ENCODE measurements around the gene CHAC2. TPM values are rescaled to one million over a fixed set of nuclear protein-coding genes. Genes with fewer than 3 reads are reported as not detected.
"Not testable (repeated sequence)": the region's sequence is repeated elsewhere in the genome, so short reads cannot be mapped to it uniquely, and the experiment has no call there.

The CHAC2 gene
- total RNA-seq, 1 experiment from 2014 or later = 9.7 TPM

GRCh38 chr2:53802617-53803151, 35.1 kb downstream of the CHAC2 start:
- no peaks in the 10 kb centered on the region for H3K27me3 ChIP-seq
- H3K4me3 ChIP-seq = no peak overlapping the region
- no peaks in the 10 kb centered on the region for H3K9me3 ChIP-seq
- no peak for DNase-seq
- H3K36me3 ChIP-seq = peaks cover 24% of the 10 kb centered on the region

GRCh38 chr2:53811601-53812000, 44.0 kb downstream of the CHAC2 start:
- H3K36me3 ChIP-seq = peaks cover 38% of the 10 kb centered on the region
- no peaks in the 10 kb centered on the region for H3K27me3 ChIP-seq
- no peak for DNase-seq
- H3K9me3 ChIP-seq = no peaks in the 10 kb centered on the region
- H3K4me3 ChIP-seq = no peak overlapping the region

GRCh38 chr2:53813151-53813550, 45.5 kb downstream of the CHAC2 start:
- Histone ChIP-seq H3K36me3 (peaks cover 41% of the 10 kb centered on the region), H3K9me3 (no peaks in the 10 kb centered on the region), H3K4me3 (no peak overlapping the region), H3K27me3 (no peaks in the 10 kb centered on the region)
- DNase-seq = no peak

DNA sequence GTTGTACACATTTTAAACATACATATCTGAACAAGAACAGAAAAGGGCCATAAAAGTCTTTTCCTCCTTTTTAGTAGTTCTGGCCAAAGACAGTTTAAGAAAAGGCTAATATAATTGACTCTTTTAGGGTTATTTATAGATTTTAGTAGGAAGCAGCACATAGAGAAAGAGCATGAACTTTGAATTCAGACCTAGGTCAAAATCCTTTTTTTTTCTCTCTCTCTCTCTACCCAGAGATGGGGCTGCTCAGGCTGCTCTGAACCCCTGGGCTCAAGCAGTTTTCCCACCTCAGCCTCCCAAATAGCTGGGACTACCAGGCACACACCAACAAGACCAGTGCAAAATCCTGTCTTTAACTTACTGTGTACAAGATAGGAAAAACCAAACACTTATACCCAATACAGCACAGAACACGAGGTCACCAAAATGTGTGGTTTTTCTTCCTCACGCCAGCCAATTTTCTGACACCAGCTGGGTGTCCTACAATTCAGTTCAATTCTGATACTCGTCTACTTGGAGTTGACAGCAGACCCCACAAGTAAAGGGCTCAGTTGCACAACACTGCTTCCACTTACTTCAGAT, 51.3 kb downstream of the CHAC2 start:
- Histone ChIP-seq H3K9me3 (no peaks in the 10 kb centered on the region), H3K27me3 (no peaks in the 10 kb centered on the region), H3K36me3 (peaks cover 23% of the 10 kb centered on the region), H3K4me3 (no peak overlapping the region)
- DNase-seq = no peak

GRCh38 chr2:53819634-53820033, 52.0 kb downstream of the CHAC2 start:
- DNase-seq = no peak
- Histone ChIP-seq H3K9me3 (no peaks in the 10 kb centered on the region), H3K36me3 (peaks cover 23% of the 10 kb centered on the region), H3K4me3 (no peak overlapping the region), H3K27me3 (no peaks in the 10 kb centered on the region)

GRCh38 chr2:53820048-53820447, 52.4 kb downstream of the CHAC2 start:
- no peak for DNase-seq
- Histone ChIP-seq H3K36me3 (peaks cover 23% of the 10 kb centered on the region), H3K27me3 (no peaks in the 10 kb centered on the region), H3K4me3 (no peak overlapping the region), H3K9me3 (no peaks in the 10 kb centered on the region)

DNA sequence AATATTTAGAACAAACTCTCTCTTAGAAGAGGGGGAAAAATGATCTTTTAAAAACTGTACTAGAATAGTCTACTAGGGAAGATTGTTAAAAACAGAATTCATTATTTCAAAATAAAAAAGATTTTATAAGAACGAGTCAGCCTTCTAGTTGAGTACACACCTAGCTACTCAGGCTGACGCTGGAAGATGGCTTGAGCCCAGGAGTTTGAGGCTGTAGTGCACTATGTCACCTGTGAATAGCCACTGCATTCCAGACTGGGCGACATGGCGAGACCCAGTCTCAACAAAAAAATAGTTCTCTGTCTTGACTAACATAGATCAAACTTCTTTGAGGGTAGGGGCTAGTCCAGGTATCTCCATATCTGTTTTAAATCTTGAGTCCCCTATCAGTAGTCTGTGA, 53.1 kb downstream of the CHAC2 start:
- no peaks in the 10 kb centered on the region for H3K27me3 ChIP-seq
- no peaks in the 10 kb centered on the region for H3K9me3 ChIP-seq
- peaks cover 19% of the 10 kb centered on the region for H3K36me3 ChIP-seq
- DNase-seq = no peak
- H3K4me3 ChIP-seq = no peak overlapping the region

GRCh38 chr2:53821810-53822209, 54.2 kb downstream of the CHAC2 start:
- DNase-seq = no peak
- Histone ChIP-seq H3K9me3 (no peaks in the 10 kb centered on the region), H3K36me3 (peaks cover 18% of the 10 kb centered on the region), H3K27me3 (no peaks in the 10 kb centered on the region), H3K4me3 (no peak overlapping the region)

- H3K27me3 ChIP-seq, H3K9me3 ChIP-seq, H3K36me3 ChIP-seq, DNase-seq, H3K4me3 ChIP-seq: not testable (repeated sequence)
Observed at GRCh38 chr2:53823639-53824038, 56.0 kb downstream of the CHAC2 start.

Other genes starting within 250 kb of the CHAC2 start
- gene ASB3, start 19.1 kb downstream of the CHAC2 start, total RNA-seq (2014; rRNA removed; shearing (Covaris generic); ENCODE audit: low replicate concordance) = 13.3 and 13.8 TPM in 2 replicates
- gene ERLEC1, start 19.2 kb downstream of the CHAC2 start, total RNA-seq (2014; rRNA removed; shearing (Covaris generic); ENCODE audit: low replicate concordance) = 12.1 and 13.6 TPM in 2 replicates
- gene GPR75, start 92.2 kb downstream of the CHAC2 start, total RNA-seq (2014; rRNA removed; shearing (Covaris generic); ENCODE audit: low replicate concordance) = 0.53 TPM in 1 of 2 replicates, not detected in the other
- 17.9 and 24.2 TPM in 2 replicates for gene PSME4, start 203.2 kb downstream of the CHAC2 start, total RNA-seq (2014; rRNA removed; shearing (Covaris generic); ENCODE audit: low replicate concordance)

Data from MG63 (cell line).